Body of pancreas (tissue), 4 donors: Measurements from ENCODE around the gene ADAM10. TPM values are rescaled to one million over a fixed set of nuclear protein-coding genes. Genes with fewer than 3 reads are reported as not detected.

ENCODE experiments used
- ATAC-seq: fragments of 150-250 bp; one replicate; pipeline ENCODE4 v1.9.1; 2016
- DNase-seq, 4 donors: peaks; one replicate each; pipeline ENCODE4 v3.0.0-alpha.2; 2019
- H3K27ac ChIP-seq, 4 donors: fragments of 200-600 bp; sonication (generic); 1 replicate in 3 of 4; 2 replicates in 1 of 4; pipeline versions ENCODE4 v1.5.1 to v1.6.1; 2016 to 2019; ENCODE audit warnings: mild to moderate bottlenecking in 1 of 4, mixed read lengths in 1 of 4, moderate library complexity in 1 of 4
- H3K27me3 ChIP-seq, 2 donors: fragments of 200-600 bp; sonication (generic); one replicate each; pipeline ENCODE4 v1.6.0; 2016; ENCODE audit warnings: mild to moderate bottlenecking in 1 of 2
- H3K36me3 ChIP-seq, 2 donors: fragments of 200-600 bp; sonication (generic); replicated peaks in 1 of 2; 2 replicates each; pipeline ENCODE4 v1.5.1; 2016; ENCODE audit warnings: low read depth in 2 of 2; ENCODE audit not compliant: insufficient read depth in 1 of 2
- H3K4me1 ChIP-seq: fragments of 200-600 bp; sonication (generic); one replicate; pipeline ENCODE4 v1.6.0; 2016
- H3K4me3 ChIP-seq, 2 donors: fragments of 200-600 bp; sonication (generic); 1 replicate in 1 of 2; 2 replicates in 1 of 2; pipeline ENCODE4 v1.5.1; 2016 to 2019
- H3K9me3 ChIP-seq, 3 donors: fragments of 200-600 bp; sonication (generic); 1 replicate in 2 of 3; 2 replicates in 1 of 3; pipeline ENCODE4 v1.5.1; 2016
- POLR2A ChIP-seq, 3 donors: fragments of 450-650 bp; IDR thresholded peaks; one replicate each; pipeline ENCODE4 v1.6.1; 2016; ENCODE audit warnings: antibody characterized with exemption in 3 of 3, mild to moderate bottlenecking in 2 of 3
- WGBS, 2 donors: methylation state at CpG; one replicate each; pipeline ENCODE4 v1.1.5; 2017; 5-methylcytosine and 5-hydroxymethylcytosine counted together
- intact Hi-C: fragments of 100-400 bp; cut with DNase I; formaldehyde crosslinking; loops from one replicate; pipeline ENCODE4 v1.15.1; 2023
- total RNA-seq, 2 donors: library from RNA; depleted of rRNA; stranded (reverse); fragments of >200 nt; gene quantifications; one replicate each; pipeline ENCODE4 v1.1.0, GENCODE V29; 2016
- TF ChIP-seq, protein P1 (sequence below), 7 experiments: fragments of 450-650 bp in 4 of 7; fragments of 200-600 bp in 3 of 7; sonication (generic) in 3 of 7; IDR thresholded peaks; one replicate each; pipeline ENCODE4 v1.5.1; 2016 to 2019; ENCODE audit warnings: antibody characterized with exemption in 7 of 7

The ADAM10 gene
- total RNA-seq, 2 donors from 2014 or later, result 29.1 to 35.6 TPM

DNA sequence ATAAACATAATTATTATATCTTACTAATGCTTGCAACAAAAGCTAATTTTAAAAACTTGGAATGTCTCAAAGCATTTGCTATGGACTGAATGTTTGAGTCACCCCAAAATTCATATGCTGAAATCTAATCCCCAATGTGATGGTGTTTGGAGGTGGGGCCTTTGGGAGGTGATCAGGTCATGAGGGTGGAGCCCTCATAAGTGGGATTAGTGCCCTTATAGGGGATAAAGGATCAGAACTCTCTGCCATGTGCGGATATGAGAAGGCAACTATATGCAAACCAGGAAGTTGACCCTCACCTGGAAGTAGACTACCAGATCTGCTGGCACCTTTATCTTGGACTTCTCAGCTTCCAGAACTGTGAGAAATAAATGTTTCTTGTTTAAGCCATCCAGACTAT lies 180.1 kb downstream of the ADAM10 start:
- no peaks in the 10 kb centered on the region for H3K4me1 ChIP-seq
- intact Hi-C loops, result no loop called here
- no peaks in the 10 kb centered on the region for H3K36me3 ChIP-seq

GRCh38 chr15:58568157-58568571 lies 181.3 kb downstream of the ADAM10 start:
- ATAC-seq (no peak), DNase-seq (peak in 3 of 4 donors; percentile 33 to 67 (median 36))
- no peaks in the 10 kb centered on the region for H3K36me3 ChIP-seq
- no peaks in the 10 kb centered on the region for H3K9me3 ChIP-seq
- WGBS, 2 donors, result 28 to 36% methylated on average over 2 of the region's 2 CpGs
- H3K4me3 ChIP-seq, result no peak overlapping the region
- H3K27ac ChIP-seq, result no peak overlapping the region
- no peaks in the 10 kb centered on the region for H3K4me1 ChIP-seq
- TF ChIP-seq POLR2A (IDR thresholded peaks at IDR 0.05), result no peak
- TF ChIP-seq, protein P1, sequence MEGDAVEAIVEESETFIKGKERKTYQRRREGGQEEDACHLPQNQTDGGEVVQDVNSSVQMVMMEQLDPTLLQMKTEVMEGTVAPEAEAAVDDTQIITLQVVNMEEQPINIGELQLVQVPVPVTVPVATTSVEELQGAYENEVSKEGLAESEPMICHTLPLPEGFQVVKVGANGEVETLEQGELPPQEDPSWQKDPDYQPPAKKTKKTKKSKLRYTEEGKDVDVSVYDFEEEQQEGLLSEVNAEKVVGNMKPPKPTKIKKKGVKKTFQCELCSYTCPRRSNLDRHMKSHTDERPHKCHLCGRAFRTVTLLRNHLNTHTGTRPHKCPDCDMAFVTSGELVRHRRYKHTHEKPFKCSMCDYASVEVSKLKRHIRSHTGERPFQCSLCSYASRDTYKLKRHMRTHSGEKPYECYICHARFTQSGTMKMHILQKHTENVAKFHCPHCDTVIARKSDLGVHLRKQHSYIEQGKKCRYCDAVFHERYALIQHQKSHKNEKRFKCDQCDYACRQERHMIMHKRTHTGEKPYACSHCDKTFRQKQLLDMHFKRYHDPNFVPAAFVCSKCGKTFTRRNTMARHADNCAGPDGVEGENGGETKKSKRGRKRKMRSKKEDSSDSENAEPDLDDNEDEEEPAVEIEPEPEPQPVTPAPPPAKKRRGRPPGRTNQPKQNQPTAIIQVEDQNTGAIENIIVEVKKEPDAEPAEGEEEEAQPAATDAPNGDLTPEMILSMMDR (IDR thresholded peaks at IDR 0.05), result no peak
- no peaks in the 10 kb centered on the region for H3K27me3 ChIP-seq
- intact Hi-C loops, result no loop called here

More for the DNA sequence above, 180.1 kb downstream of the ADAM10 start:
- 73 to 83% methylated on average over 1 of the region's 1 CpG for WGBS, 2 donors
- H3K27me3 ChIP-seq, result no peaks in the 10 kb centered on the region
- DNase-seq (no peak), ATAC-seq (no peak)
- H3K27ac ChIP-seq, result no peak overlapping the region
- TF ChIP-seq POLR2A (IDR thresholded peaks at IDR 0.05), result no peak
- no peak overlapping the region for H3K4me3 ChIP-seq
- H3K9me3 ChIP-seq, result no peaks in the 10 kb centered on the region

DNA sequence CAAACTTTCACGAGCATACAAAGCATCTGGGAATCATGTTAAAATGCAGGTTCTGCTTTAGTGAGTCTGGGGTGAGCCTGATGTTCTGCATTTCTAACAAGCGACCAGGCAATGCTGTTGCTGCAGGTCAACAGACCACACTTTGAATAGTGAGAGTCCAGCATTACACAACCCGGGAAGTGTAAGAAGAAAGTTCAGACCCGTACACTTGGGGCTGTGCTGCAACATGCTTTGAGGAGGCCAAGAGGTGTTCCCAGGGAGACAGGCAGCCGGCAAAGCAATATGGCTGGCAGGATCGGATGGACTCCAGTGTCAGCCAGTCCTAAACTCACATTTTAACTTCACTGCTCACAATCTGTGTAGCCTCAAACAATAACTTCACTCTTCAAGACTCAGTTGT lies 183.5 kb downstream of the ADAM10 start:
- H3K27me3 ChIP-seq, result no peaks in the 10 kb centered on the region
- ATAC-seq (no peak), DNase-seq (no peak)
- H3K36me3 ChIP-seq, result no peaks in the 10 kb centered on the region
- H3K4me3 ChIP-seq, result no peak overlapping the region
- no peak overlapping the region for H3K27ac ChIP-seq
- WGBS, 2 donors, result 84 to 89% methylated on average over 6 of the region's 6 CpGs
- TF ChIP-seq, protein P1 (IDR thresholded peaks at IDR 0.05), result no peak
- TF ChIP-seq POLR2A (IDR thresholded peaks at IDR 0.05), result no peak
- H3K4me1 ChIP-seq, result no peaks in the 10 kb centered on the region
- intact Hi-C loops, result no loop called here
- H3K9me3 ChIP-seq, result no peaks in the 10 kb centered on the region

DNA sequence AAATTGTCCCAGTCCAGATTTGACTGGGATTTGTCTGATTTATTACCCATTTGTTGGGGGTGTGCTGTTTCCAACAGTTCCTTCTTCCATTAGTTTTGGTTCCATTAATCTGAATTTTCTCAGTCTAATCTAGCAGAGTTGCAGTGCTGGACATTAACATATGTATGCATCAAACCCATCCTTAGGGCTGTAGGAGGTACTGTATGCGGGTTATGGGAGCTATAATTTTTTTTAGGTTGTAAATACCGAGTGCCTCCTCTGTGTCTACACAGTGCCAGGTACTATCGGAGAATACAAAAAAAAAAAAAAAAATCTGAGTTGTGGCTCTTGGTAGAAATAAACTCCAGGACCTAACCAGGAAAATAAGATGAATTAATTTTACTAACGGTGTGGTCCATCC lies 183.9 kb downstream of the ADAM10 start:
- TF ChIP-seq, protein P1 (IDR thresholded peaks at IDR 0.05), result no peak
- no peak for TF ChIP-seq POLR2A (IDR thresholded peaks at IDR 0.05)
- no peaks in the 10 kb centered on the region for H3K4me1 ChIP-seq
- no peaks in the 10 kb centered on the region for H3K36me3 ChIP-seq
- intact Hi-C loops, result no loop called here
- WGBS, 2 donors, result 63 to 69% methylated on average over 4 of the region's 4 CpGs
- no peaks in the 10 kb centered on the region for H3K27me3 ChIP-seq
- H3K4me3 ChIP-seq, result no peak overlapping the region
- H3K9me3 ChIP-seq, result no peaks in the 10 kb centered on the region
- no peak overlapping the region for H3K27ac ChIP-seq
- ATAC-seq (no peak), DNase-seq (no peak)

- ATAC-seq, result no peak
- WGBS, 2 donors, result 79 to 98% methylated on average over 5 to 6 of the region's 6 CpGs
- H3K36me3 ChIP-seq, result no peaks in the 10 kb centered on the region
- no peaks in the 10 kb centered on the region for H3K4me1 ChIP-seq
- no peak overlapping the region for H3K27ac ChIP-seq
- DNase-seq, result no peak
- TF ChIP-seq, protein P1 (IDR thresholded peaks at IDR 0.05), result no peak
- no peak for TF ChIP-seq POLR2A (IDR thresholded peaks at IDR 0.05)
- no peaks in the 10 kb centered on the region for H3K9me3 ChIP-seq
- intact Hi-C loops, result no loop called here
- H3K27me3 ChIP-seq, result no peaks in the 10 kb centered on the region
- no peak overlapping the region for H3K4me3 ChIP-seq
Measured at GRCh38 chr15:58564981-58565380, 184.5 kb downstream of the ADAM10 start.
